Spleen (tissue), 7 donors: ENCODE measurements around the gene SPA17.

ENCODE experiments used
- POLR2AphosphoS5 ChIP-seq, 3 donors: sonication (generic); formaldehyde crosslinking; IDR thresholded peaks; one replicate each; pipeline ENCODE4 v1.5.1; 2017; ENCODE audit warnings: antibody characterized with exemption in 3 of 3
- TF ChIP-seq, protein P1 (sequence below), 11 experiments: fragments of 200-600 bp in 7 of 11; fragments of 450-650 bp in 4 of 11; sonication (generic) in 4 of 11; IDR thresholded peaks in 8 of 11; conservative IDR thresholded peaks in 3 of 11; 1 replicate in 7 of 11; 2 replicates in 4 of 11; pipeline versions ENCODE4 v1.4.0 to v1.8.0; 2016 to 2021; ENCODE audit warnings: antibody characterized with exemption in 11 of 11, inconsistent platforms in 4 of 11, mild to moderate bottlenecking in 1 of 11
- donor health status: DM: no; HTN: no; CAD: no; lungs with moderate emphysema.
- donor health status: DM: no; HTN: no; CAD: no.
- donor health status: DM: no; HTN: no; CAD: no.

DNA sequence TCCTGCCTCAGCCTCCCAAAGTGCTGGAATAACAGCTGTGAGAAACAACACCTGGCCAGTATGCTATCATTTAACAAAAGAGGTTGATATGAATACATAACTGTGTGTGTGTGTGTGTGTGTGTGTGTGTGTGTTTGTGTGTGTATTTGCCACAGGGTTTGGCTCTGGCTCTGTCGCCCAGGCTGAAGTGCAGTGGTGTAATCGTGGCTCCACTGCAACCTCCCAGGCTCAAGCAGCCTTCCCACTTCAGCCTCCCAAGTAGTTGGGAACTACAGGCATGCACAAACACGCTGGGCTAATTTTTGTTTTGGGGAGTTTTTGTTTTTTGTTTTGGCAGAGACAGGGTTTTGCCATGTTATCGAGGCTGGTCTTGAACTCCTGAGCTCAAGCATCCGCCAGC lies 4.7 kb downstream of the SPA17 start:
- TF ChIP-seq, protein P1, sequence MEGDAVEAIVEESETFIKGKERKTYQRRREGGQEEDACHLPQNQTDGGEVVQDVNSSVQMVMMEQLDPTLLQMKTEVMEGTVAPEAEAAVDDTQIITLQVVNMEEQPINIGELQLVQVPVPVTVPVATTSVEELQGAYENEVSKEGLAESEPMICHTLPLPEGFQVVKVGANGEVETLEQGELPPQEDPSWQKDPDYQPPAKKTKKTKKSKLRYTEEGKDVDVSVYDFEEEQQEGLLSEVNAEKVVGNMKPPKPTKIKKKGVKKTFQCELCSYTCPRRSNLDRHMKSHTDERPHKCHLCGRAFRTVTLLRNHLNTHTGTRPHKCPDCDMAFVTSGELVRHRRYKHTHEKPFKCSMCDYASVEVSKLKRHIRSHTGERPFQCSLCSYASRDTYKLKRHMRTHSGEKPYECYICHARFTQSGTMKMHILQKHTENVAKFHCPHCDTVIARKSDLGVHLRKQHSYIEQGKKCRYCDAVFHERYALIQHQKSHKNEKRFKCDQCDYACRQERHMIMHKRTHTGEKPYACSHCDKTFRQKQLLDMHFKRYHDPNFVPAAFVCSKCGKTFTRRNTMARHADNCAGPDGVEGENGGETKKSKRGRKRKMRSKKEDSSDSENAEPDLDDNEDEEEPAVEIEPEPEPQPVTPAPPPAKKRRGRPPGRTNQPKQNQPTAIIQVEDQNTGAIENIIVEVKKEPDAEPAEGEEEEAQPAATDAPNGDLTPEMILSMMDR (IDR thresholded peaks at IDR 0.05 in 8 of 11, conservative IDR thresholded peaks at IDR 0.05 in 3 of 11): no peak
- TF ChIP-seq POLR2AphosphoS5 (IDR thresholded peaks at IDR 0.05): no peak
